WTC11 (cell line): ENCODE measurements around the gene POLR3G. TPM values are rescaled to one million over a fixed set of nuclear protein-coding genes. Genes with fewer than 3 reads are reported as not detected.
A peak's percentile ranks its signal among the peaks of the same experiment; 100 is the strongest.

Source experiments
- ATAC-seq: fragments of 200-7000 bp; cut with Tn5 transposase; 2 replicates; pipeline ENCODE4 v1.10.0; 2021; ENCODE audit warnings: mild to moderate bottlenecking, moderate library complexity
- CTCF ChIA-PET: fragments of 300-600 bp; sonication (Branson Sonifier 250); formaldehyde crosslinking; loops from one replicate; lab custom pipeline; 2021; ENCODE audit warnings: antibody characterized with exemption; lab: Charles Lee
- POLR2A ChIA-PET: fragments of 350-600 bp; sonication (Branson Sonifier 250); formaldehyde crosslinking; loops from one replicate; lab custom pipeline; 2021; ENCODE audit warnings: antibody characterized with exemption; lab: Charles Lee
- DNase-seq: peaks from one replicate; pipeline ENCODE4 v3.0.0; 2021; ENCODE audit warnings: low spot score
- H3K27ac Mint-ChIP-seq: 2 replicates; pipeline ENCODE4 v1.8.0; 2021; ENCODE audit warnings: mixed read lengths
- H3K27me3 Mint-ChIP-seq: 2 replicates; pipeline ENCODE4 v1.8.0; 2021; ENCODE audit warnings: low read depth, mild to moderate bottlenecking, moderate library complexity, mixed read lengths
- H3K36me3 Mint-ChIP-seq: 2 replicates; pipeline ENCODE4 v1.8.0; 2021; ENCODE audit warnings: mixed read lengths
- H3K4me1 Mint-ChIP-seq: 2 replicates; pipeline ENCODE4 v1.8.0; 2022; ENCODE audit warnings: mixed read lengths
- H3K4me3 Mint-ChIP-seq: 2 replicates; pipeline ENCODE4 v1.8.0; 2021; ENCODE audit warnings: mild to moderate bottlenecking, moderate library complexity, mixed read lengths
- H3K9me3 Mint-ChIP-seq: 2 replicates; pipeline ENCODE4 v1.8.0; 2021; ENCODE audit warnings: mixed read lengths
- ATF2 ChIP-seq: sonication (generic); formaldehyde crosslinking; IDR thresholded peaks from 2 replicates; pipeline ENCODE4 v1.8.1; 2022; ENCODE audit warnings: low read depth, missing genetic modification reagents, borderline replicate concordance
- E2F5 ChIP-seq: sonication (generic); formaldehyde crosslinking; IDR thresholded peaks from 2 replicates; pipeline ENCODE4 v1.8.1; 2022; ENCODE audit warnings: mild to moderate bottlenecking, moderate library complexity, missing genetic modification reagents
- JAZF1 ChIP-seq: fragments of 250-450 bp; sonication (Bioruptor Pico); IDR thresholded peaks from 2 replicates; pipeline ENCODE4 v1.9.0; 2021; ENCODE audit warnings: moderate library complexity, mild to moderate bottlenecking, inconsistent platforms
- NR2C2 ChIP-seq: sonication (generic); formaldehyde crosslinking; IDR thresholded peaks from 2 replicates; pipeline ENCODE4 v1.8.0; 2022; ENCODE audit warnings: mild to moderate bottlenecking, missing genetic modification reagents
- RELA ChIP-seq: sonication (generic); formaldehyde crosslinking; IDR thresholded peaks from 2 replicates; pipeline ENCODE4 v1.8.1; 2022; ENCODE audit warnings: missing genetic modification reagents, mild to moderate bottlenecking, borderline replicate concordance
- TCF7 ChIP-seq: sonication (generic); formaldehyde crosslinking; IDR thresholded peaks from 2 replicates; pipeline ENCODE4 v1.8.0; 2022; ENCODE audit warnings: mild to moderate bottlenecking, low read depth, missing genetic modification reagents, moderate library complexity
- TP53 ChIP-seq: sonication (generic); formaldehyde crosslinking; IDR thresholded peaks from 2 replicates; pipeline ENCODE4 v1.8.1; 2023; ENCODE audit warnings: mild to moderate bottlenecking, missing genetic modification reagents
- ZNF138 ChIP-seq: sonication (generic); formaldehyde crosslinking; conservative IDR thresholded peaks from 2 replicates; pipeline ENCODE4 v1.8.1; 2022; ENCODE audit warnings: mild to moderate bottlenecking, moderate library complexity, missing genetic modification reagents
- ZNF219 ChIP-seq: sonication (generic); formaldehyde crosslinking; IDR thresholded peaks from 2 replicates; pipeline ENCODE4 v1.8.0; 2023; ENCODE audit warnings: missing genetic modification reagents, mild to moderate bottlenecking, borderline replicate concordance
- ZNF416 ChIP-seq: fragments of 250-450 bp; sonication (Bioruptor Pico); IDR thresholded peaks from 2 replicates; pipeline ENCODE4 v1.9.0; 2021; ENCODE audit warnings: mild to moderate bottlenecking, inconsistent platforms
- ZNF425 ChIP-seq: fragments of 250-450 bp; sonication (Bioruptor Pico); conservative IDR thresholded peaks from 2 replicates; pipeline ENCODE4 v1.9.0; 2021; ENCODE audit warnings: mild to moderate bottlenecking
- total RNA-seq: library from RNA; stranded (reverse); gene quantifications from 3 replicates; pipeline ENCODE4 v1.2.3, GENCODE V29; 2021
- TF ChIP-seq, protein P1 (sequence below): fragments of 200-600 bp; IDR thresholded peaks from 2 replicates; pipeline ENCODE4 v1.8.0; 2022; ENCODE audit warnings: antibody characterized with exemption
- TF ChIP-seq, protein P2 (sequence below): sonication (generic); formaldehyde crosslinking; IDR thresholded peaks from 2 replicates; pipeline ENCODE4 v1.8.0; 2022; ENCODE audit warnings: missing genetic modification reagents

Gene POLR3G
- total RNA-seq, 1 experiment from 2014 or later, result 95.4 TPM

DNA sequence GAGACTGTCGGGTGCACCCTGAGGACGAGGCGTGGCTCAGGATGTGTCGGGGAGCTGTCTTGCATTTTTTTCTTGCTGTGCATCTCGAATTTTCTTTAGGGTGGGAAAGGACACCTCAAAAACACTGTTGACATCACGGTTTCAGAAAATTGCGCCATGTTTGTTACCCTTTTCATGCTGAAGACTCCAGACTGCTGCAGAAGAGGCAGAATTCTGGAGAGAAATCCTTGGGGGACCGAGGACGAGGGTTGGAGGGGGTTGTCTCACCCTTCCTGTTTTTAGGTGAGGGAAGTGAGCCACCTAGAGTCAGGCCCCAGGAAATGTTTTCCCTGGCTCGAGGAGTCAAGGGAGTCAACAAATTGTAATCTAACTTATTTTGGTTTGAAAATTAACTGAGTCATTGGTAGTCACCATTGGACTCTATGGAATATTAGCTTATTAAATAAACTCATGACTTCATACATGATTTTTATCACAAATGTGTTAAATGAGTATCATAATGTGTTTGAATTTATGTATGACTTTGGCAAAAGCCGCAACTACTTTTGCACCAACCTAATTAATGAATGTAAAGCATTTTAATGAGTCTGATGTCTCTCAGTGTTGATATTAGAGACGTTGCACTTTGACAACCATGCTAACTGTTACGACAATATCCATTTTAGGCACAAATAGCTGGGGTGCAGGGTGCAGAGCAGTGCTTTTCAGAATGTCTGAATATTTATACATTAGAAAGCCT, 55.4 kb downstream of the POLR3G start:
- ChIA-PET CTCF (interaction anchor here (0.6 to 1.4 kb wide), 3 partner anchors 16 to 91 kb away, joined by 3 read pairs; no protein-coding TSS in a partner anchor), POLR2A (no interaction called here)
- Mint-ChIP-seq H3K27ac (peak overlapping the region; percentile 99), H3K4me3 (peak overlapping the region; percentile 98), H3K4me1 (peaks cover 30% of the 10 kb centered on the region), H3K9me3 (no peaks in the 10 kb centered on the region), H3K36me3 (peaks cover 2% of the 10 kb centered on the region), H3K27me3 (no peaks in the 10 kb centered on the region)
- DNase-seq (peak; percentile 67), ATAC-seq (peak; percentile 69)
- TF ChIP-seq, protein P1, sequence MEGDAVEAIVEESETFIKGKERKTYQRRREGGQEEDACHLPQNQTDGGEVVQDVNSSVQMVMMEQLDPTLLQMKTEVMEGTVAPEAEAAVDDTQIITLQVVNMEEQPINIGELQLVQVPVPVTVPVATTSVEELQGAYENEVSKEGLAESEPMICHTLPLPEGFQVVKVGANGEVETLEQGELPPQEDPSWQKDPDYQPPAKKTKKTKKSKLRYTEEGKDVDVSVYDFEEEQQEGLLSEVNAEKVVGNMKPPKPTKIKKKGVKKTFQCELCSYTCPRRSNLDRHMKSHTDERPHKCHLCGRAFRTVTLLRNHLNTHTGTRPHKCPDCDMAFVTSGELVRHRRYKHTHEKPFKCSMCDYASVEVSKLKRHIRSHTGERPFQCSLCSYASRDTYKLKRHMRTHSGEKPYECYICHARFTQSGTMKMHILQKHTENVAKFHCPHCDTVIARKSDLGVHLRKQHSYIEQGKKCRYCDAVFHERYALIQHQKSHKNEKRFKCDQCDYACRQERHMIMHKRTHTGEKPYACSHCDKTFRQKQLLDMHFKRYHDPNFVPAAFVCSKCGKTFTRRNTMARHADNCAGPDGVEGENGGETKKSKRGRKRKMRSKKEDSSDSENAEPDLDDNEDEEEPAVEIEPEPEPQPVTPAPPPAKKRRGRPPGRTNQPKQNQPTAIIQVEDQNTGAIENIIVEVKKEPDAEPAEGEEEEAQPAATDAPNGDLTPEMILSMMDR, result peak; percentile 31; the same call in 1 of the 2 replicates
- TF ChIP-seq JAZF1 (CRISPR knock-in tag), result no peak
- TF ChIP-seq ZNF219 (CRISPR knock-in tag), result no peak

DNA sequence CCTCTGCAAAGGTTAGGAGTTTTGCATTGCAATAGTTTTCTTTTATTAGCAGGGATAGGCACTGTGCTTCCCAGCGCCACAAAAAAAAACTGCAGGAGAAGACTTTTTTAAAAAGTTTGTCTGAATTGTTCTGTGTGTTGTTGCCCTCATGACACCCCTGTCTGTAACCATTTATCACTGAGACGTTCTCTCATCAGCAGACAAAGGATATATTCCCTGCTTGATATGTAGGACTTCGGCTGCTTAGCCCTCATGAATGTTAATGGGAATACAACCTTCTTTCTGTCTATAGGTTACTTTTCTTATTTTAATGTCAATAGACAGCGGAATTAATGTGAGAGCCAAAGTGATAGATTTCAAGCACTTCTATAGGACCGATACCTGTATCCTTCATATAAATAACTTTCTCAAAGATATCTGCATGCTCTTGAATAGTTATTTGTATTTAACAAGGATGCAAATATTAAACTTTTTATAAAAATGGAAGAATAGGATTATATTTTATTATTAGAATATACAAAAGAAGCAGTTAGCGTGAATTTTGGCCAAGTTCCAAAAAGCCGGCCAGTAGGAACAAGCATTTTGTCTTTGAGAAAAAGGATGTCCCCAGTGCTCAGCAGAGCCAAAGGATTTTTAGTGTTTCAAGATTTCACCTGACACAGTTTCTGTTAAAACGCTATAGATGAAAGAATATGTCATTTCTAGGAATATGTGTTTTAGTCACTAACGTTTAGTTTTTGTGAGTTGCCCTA, 56.2 kb downstream of the POLR3G start:
- Mint-ChIP-seq H3K4me3 (peak overlapping the region; percentile 98), H3K4me1 (peaks cover 30% of the 10 kb centered on the region), H3K27ac (0 out of 2 replicates have a peak overlapping the region, but pooled peaks have one; percentile 14), H3K27me3 (no peaks in the 10 kb centered on the region), H3K9me3 (no peaks in the 10 kb centered on the region), H3K36me3 (no peaks in the 10 kb centered on the region)
- POLR2A ChIA-PET, result no interaction called here
- CTCF ChIA-PET, result interaction anchor here (1.4 kb wide), 1 partner anchor 24 kb away, joined by 3 read pairs; no protein-coding TSS in a partner anchor
- DNase-seq, result no peak
- ATAC-seq, result no peak
- no peak for TF ChIP-seq TP53
- no peak for TF ChIP-seq ZNF138 (CRISPR knock-in tag)
- TF ChIP-seq ZNF425 (CRISPR knock-in tag), result no peak
- TF ChIP-seq, all 79 proteins: peak for 0

DNA sequence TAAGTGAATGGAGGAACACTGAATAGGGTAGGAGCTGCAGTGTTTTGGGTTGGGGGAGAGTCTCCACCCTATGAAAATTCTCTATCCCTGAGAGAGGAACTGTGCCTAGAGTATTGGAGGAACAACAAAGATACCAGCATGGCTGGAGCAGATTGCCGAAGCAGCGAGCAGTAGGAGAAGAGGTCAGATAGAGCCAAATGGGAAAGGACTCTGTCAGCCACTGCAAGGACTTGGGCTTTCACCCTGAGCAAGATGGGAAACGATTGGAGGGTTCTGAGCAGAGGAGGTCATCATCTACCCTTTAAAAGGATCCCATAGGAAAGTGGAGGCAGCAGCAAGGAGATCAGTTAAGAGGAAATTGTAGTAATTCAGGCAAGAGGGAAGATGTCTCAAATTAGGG, 59.1 kb downstream of the POLR3G start:
- ChIA-PET POLR2A (no interaction called here), CTCF (no interaction called here)
- TF ChIP-seq TCF7 (CRISPR knock-in tag) (no peak), RELA (CRISPR knock-in tag) (no peak), ZNF416 (CRISPR knock-in tag) (no peak), NR2C2 (CRISPR knock-in tag) (no peak), E2F5 (CRISPR knock-in tag) (no peak), ATF2 (no peak)
- TF ChIP-seq, protein P2, sequence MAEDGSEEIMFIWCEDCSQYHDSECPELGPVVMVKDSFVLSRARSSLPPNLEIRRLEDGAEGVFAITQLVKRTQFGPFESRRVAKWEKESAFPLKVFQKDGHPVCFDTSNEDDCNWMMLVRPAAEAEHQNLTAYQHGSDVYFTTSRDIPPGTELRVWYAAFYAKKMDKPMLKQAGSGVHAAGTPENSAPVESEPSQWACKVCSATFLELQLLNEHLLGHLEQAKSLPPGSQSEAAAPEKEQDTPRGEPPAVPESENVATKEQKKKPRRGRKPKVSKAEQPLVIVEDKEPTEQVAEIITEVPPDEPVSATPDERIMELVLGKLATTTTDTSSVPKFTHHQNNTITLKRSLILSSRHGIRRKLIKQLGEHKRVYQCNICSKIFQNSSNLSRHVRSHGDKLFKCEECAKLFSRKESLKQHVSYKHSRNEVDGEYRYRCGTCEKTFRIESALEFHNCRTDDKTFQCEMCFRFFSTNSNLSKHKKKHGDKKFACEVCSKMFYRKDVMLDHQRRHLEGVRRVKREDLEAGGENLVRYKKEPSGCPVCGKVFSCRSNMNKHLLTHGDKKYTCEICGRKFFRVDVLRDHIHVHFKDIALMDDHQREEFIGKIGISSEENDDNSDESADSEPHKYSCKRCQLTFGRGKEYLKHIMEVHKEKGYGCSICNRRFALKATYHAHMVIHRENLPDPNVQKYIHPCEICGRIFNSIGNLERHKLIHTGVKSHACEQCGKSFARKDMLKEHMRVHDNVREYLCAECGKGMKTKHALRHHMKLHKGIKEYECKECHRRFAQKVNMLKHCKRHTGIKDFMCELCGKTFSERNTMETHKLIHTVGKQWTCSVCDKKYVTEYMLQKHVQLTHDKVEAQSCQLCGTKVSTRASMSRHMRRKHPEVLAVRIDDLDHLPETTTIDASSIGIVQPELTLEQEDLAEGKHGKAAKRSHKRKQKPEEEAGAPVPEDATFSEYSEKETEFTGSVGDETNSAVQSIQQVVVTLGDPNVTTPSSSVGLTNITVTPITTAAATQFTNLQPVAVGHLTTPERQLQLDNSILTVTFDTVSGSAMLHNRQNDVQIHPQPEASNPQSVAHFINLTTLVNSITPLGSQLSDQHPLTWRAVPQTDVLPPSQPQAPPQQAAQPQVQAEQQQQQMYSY (CRISPR knock-in tag), result no peak
- TF ChIP-seq, protein P1, result no peak
- DNase-seq (no peak), ATAC-seq (no peak)
- no peaks in the 10 kb centered on the region for H3K27me3 Mint-ChIP-seq
- peaks cover 24% of the 10 kb centered on the region for H3K4me1 Mint-ChIP-seq
- no peak overlapping the region for H3K4me3 Mint-ChIP-seq
- no peaks in the 10 kb centered on the region; the same call in 1 of the 2 replicates for H3K9me3 Mint-ChIP-seq
- peak overlapping the region; percentile 17; the same call in 1 of the 2 replicates for H3K27ac Mint-ChIP-seq
- H3K36me3 Mint-ChIP-seq, result no peaks in the 10 kb centered on the region
